Left renal pelvis (tissue), 4 donors: ENCODE measurements around the gene YAP1. TPM values are rescaled to one million over a fixed set of nuclear protein-coding genes. Genes with fewer than 3 reads are reported as not detected.

Experiments
- DNase-seq, 4 donors: peaks; one replicate each; pipeline ENCODE4 v3.0.0-alpha.2; 2013; ENCODE audit warnings: low read depth in 4 of 4, low spot score in 3 of 4
- polyA plus RNA-seq, 4 donors: library from polyadenylated mRNA; unstranded; fragments of 120-200 nt; gene quantifications; one replicate each; pipeline ENCODE4 v1.2.1, GENCODE V29; 2013; ENCODE audit not compliant: insufficient read length in 4 of 4

The YAP1 gene
- polyA plus RNA-seq, 4 donors: 160 to 207 (median 190) TPM

DNA sequence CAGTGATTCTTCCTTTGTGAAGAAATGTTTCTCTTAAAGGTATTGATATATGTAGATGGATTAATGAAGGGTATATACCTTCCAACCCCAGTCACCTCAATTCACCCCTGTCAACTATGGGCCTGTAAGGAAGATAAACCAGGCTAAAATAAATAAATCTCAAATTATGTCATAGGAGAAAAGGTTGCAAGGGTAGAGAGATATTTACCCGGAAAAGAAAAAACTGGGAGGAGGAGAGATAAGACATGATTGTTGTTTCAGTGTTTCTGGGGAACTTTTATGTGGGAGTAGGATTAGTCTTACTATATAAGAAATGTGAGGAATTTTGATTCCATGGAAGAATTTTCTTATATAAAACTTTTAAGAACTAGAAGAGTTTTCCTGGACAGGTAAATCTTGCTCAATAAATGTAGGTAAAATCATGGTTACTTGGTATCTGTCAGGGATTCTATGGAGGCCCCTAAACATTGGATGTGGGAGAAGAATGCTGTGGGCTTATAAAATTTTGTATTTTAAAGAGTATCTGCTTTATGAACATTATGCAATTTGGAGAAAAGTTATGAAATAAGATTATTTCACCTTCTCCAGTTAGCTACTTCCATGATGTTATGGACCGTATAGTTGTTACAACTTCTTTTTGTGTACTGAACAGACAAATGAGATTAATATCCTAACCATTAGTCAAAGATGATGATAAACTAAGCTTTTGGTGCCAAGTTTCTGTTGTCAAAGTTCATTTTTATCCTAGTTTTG is 6.4 kb downstream of the YAP1 start:
- no peak for DNase-seq

DNA sequence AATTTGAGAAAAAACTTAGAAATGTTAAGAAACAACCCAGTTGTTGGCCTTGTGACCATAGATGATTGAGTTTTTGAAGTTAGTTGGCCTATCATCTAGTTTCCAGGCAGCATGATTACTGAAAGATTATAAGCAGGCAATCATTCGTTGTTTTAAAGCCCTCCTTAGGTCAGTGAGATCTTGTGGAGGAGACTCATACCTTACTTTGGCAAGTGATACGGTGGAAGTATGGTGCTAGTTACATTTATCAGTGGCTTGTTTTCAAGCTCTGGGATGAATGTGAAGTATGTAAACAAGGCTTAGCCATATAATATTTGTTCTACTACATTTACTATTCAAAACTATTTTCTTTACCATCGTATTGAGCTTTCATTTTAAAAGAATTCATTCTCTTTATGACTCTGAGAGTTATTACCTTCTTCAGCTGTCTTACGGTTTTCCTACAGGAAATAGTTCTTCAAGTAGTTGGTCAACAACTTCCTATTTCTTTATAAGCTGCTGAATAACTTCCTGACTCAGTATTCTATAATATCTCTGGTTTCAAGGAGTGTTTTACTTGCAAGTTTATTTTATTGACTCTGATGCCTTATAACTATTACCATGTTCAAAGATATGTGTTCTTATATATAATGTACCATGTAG is 7.3 kb downstream of the YAP1 start:
- no peak for DNase-seq

DNA sequence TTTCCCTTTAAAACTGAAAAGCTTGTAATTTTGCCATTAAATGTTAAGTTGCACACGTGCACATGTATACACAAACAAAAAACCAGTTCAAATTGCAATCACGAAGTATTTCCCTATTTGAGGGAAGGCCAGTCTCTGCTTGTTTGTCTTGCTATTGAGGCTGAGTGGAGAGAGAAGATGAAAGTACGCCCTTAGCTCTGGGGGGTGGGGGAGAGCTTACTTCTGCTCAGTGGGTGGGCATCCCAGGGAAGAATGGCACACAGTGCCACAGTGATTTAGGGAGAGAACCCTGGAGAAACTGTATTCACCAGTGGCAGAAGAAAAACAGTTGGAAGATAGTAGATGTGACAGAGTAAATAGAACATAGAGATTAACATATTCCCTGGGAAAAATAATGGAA is 8.7 kb downstream of the YAP1 start:
- DNase-seq: no peak

DNA sequence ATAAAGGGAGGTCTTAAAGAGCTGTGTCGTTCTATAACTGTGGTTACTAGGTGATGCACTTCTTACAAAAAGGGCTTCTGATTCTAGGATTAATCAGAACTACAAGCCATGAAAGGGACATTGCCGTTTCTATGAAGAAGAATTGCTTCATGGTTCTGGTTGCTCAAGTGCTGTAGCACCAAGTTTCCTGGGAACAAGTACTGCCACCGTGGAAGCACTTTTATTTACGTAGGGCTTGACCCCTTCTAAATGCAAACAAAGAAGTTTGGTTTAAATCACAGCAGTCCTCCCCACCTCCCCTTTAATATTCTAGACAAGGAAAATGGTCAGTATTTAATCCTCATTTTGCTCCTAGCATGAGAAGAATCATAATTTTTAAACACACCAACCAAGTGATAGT is 9.8 kb downstream of the YAP1 start:
- DNase-seq: no peak

DNA sequence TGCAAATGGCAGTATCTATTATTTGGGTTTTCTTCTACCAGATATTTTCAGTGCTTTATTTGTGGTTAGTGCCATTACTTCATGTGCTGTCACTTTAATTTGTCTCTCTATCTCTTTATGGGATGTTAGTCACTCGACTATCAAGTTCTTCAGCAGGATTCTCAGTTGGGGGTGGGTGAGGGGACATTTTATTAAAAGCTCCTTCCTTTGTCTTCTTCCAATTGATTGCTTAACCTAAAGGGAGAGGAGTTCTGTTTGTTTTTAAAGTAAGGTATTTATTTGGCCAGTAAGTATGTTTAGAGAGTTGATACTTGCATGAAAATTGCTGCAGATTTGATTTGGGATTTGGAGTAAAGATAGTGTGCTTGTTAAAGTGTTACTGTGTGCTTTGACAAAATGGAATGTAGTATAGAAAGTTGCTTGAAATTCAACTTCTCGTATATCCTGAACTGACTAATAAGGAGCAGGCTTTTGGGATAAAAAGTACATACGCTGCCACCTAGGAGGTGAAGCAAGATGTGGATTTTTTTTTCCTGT is 10.3 kb downstream of the YAP1 start:
- no peak for DNase-seq

DNA sequence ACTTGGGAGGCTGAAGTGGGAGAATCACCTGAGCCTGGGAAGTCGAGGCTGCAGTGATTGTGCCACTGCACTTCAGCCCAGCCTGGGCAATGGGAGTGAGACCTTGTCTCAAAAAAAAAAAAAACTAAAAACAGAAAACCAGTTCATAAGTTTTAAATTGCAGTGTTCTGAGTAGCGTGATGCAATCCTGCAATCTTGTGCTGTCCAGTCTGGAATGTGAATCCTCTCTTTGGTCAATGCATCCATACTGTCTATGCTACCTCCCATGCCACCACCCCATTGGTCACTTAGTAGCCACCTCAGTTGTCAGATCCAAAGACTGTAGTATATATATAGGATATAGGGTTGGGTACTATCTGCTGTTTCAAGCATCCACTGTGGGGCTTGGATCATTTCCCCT is 11.1 kb downstream of the YAP1 start:
- no peak for DNase-seq

DNA sequence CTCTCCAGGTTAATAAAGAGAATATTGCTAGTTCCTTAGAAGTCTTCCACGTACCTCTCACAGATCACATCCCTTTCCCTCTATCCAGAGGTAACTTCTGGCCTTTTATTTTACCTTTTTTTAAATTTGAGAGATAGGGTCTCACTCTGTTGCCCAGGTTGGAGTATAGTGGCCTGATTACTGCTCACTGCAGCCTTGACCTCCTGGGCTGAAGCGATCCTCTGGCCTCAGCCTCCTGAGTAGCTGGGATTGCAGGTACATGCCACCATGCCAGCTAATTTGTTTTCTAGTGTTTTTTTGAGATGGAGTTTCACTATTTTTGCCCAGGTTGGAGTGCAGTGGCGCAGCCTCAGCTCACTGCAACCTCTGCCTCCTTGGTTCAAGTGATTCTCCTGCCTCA is 24.4 kb downstream of the YAP1 start:
- no peak for DNase-seq

DNA sequence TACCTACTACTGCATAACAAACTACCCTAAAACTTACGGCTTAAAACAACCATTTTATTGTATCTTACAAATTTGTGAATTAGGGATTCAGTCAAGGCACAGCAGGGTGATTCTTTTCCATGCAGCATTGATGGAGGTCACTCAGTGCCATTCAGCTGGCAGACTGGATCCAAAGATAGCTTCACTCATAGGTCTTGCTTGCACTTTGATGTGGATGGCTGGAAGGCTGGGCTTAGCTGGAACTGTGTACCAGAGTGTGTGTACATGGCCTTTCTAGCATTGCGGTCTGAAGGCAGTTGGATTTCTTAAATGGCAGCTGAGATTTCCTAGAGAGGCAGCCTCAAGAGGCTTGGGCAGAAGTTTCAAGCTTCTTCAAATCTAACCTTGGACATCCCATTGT is 25.0 kb downstream of the YAP1 start:
- no peak for DNase-seq

DNA sequence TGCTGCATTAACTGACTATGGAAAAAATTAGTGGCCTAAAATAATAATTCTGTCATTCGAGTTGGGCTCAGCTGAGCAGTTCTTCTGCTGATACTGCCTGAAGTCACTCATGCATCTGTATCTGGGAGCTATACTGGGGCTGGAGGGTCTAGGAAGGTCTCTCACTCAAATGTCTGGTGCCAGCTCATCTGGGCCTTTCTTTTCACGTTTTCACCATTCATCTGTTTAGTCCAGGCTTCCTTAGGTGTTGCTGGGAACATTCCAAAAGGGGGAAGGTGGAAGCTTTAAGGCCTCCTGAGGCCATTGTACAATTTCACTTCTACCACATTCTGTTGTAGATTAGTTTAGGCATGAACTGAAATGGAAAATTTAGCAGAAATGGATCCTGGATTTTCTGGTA is 28.0 kb downstream of the YAP1 start:
- no peak for DNase-seq

DNA sequence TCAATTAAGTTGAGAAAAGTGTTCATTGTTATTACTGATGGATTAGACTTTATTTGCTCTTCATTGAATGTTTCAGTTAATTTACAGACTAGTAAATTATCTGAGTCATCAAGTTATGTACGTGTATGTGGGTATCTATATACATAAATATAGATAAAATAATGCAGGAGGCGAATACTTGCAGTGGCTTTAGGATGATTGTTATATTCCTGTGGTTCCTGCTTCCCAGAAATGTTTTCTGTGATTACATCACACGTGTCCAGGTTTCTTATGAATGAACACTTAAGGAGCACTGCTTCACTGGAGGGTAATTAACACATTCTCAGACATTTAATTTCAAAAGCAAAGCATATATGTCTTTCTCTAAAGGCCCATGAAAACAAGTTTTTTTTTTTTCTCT is 28.4 kb downstream of the YAP1 start:
- DNase-seq: no peak

DNA sequence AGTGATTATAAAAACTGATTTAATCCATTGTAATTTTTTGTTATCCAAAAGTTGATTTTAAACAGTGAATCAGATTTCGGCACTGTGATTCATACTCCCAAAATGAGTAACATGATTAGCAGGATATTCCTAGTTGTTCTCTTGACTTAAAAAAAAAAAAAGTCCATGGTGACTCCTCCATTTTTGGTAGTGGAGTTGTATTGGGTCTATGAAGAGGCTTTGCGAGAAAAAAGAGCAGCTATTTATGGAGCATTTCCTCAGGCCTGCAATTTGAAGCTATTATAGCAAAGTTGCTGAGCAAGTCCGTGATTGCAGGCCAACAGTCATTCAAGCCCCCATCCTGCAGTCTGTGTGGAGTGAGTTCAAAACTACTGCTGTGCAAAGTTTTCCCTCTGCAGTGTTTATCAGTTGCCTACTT is 28.8 kb downstream of the YAP1 start:
- no peak for DNase-seq

DNA sequence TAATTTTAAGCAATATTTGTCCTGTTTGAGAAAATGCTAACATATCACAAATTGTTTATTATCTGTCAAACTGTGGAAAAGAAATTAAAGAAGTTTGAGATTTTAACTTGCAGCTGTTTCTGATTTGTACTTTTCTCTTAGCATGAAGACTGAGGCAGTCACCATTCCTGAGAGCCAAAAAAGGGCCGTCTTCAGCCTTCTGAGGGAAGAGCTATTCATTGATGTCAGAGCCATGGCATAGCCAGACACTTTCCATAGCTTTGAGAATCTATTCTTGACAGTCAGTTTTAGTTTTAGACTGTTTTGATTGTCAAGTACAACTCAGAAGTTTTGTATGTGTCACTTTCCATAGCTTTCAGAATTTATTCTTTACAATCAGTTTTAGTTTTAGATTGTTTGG is 32.1 kb downstream of the YAP1 start:
- DNase-seq: no peak

DNA sequence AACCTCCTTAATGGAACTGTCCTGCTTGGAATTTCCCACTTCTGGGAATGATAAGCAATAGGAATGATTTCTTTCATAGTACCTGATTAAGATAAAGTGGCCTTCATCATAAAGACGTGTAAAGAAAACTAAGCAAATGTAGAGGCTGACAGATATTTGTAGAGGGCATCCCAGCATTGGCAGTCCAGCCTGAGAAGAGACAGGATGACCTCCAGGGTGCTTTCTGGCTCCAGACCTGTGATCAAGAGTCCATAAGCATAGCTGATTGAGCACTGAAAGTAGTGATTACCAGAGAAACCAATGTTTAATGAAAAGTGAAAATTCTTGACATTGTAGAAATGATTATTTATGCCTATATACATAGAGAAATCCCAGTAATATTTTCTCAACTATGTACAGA is 33.6 kb downstream of the YAP1 start:
- no peak for DNase-seq

DNA sequence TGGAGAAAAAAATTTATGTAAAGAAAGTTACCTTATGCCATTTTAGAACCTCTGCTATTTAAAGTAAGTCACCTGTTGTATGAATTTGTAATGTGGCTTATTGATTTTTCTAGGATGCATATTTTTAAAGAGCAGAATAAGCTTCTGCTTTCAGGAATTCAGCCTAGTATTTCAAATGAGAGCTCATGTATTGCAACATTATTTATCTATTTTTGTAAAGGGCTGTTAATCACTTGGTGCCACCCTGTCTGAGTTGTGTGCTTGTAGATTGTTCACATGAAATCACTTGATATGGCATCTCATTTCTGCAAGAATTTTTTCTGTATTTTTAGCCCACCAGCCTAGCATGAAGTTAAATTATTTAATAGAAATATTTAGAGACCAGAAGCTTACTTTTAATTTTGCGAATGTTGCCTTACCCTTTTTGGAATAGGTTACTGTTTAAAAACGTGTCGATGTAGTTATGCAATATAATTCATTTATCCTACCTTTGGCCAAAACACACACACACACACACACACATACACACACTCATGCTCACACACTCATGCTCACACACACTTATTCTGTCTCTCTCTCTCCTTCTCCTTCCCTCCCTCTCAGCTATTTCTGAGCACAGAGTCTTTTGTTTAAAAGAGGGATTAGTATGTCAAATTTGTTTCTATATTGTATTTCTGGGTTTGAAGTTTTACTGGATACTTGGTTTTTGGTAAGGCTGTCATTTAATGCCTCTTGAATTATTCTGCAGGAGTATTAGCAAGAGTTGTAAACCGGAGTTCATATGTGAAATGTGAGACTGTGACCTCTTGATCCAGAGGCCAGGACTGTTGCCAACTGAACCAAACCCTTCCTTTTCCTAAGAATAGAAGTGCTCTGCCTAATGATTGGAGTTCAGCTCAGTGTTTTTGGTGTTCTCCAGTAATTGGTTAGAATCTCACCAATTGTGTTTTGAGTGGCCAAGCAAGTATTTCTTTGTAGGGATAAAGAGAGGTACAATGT is 34.4 kb downstream of the YAP1 start:
- DNase-seq: no peak

DNA sequence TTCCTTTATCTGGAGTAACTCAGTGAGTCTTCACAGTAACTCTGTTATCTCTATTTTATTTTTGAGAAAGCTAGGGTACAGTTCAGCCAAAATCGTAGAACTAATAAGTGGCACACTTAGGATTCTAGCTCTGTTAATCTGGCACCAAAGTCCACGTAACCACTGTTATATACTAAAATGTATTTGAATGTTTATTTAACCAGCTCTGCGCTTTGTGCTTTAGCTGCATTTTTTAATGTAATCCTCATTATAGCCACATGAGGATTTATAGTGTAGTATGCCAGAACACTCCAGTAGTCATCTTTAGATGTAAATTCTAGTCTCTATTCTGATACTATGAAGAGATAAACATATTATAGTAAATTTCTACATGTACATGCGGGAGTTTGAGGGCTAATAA is 36.8 kb downstream of the YAP1 start:
- DNase-seq: no peak

DNA sequence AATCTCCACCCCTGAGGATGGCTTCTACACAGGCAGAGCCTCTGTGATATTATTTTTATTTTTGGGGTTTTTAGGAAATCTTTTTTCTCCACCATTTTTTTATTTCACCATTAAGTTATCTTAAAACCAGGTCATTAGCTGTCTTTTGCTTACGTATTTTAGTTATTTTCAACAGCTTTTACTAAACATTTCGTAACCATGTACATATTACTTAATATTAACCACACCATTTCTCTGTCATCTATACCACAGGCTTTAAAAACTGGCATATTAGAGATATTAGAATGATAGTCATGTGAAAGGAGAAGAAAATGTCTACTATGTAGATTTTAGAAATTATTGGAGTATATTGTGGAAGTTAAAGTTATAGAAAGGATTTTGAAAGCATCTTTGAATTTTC is 37.4 kb downstream of the YAP1 start:
- DNase-seq: no peak

DNA sequence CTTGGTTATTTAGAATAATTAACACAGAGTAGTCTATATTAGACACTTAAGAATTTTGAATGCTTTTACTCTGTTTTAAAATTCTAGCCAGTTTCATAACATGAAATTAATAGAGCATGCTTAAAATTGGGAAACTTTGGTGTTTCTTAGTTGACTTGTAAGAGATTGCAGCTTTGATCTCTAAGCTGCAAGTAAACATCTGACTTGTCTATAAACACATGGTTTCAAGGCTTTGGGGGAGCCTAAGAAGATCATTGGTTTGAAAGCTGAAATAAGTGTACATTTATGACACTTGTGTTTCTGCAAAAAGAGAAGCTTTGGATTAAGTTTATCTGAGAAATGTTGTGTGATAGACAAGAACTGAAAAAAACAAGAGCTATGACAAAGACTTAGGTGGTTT is 37.8 kb downstream of the YAP1 start:
- DNase-seq: no peak

DNA sequence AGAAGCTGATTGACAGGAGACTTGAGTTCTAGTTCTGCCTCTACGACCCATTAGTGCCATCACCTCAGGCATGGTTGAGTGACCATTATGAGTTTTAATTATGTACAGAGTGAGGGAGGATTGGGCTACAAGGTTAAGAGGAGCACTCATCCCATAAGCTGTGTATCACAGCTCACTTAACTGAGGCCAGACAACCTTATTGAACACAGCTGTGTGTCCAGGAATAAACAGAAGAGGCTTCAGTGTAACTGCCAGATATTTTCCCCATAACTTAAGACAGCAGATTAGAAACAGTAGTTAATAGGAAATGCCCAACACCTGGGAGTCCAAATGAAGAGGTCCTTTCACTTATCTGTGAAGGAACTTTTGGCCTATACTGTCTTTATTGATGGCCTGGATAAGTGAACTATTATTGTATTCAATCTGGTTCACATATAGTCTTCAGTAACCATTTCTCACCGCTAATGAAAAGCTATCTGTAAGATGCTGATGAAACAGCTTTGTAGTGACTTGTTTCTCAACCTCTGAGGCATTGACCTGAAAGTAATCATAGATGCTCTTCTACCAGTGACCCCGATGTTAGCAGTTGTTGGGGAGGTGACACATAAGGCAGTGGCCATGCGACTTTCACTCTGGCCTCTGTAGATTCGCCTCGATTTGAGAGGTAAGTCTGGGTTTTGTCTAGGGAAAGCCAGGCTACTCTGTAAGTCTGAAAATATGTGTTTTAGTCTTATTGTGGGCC is 41.7 kb downstream of the YAP1 start:
- DNase-seq: no peak

DNA sequence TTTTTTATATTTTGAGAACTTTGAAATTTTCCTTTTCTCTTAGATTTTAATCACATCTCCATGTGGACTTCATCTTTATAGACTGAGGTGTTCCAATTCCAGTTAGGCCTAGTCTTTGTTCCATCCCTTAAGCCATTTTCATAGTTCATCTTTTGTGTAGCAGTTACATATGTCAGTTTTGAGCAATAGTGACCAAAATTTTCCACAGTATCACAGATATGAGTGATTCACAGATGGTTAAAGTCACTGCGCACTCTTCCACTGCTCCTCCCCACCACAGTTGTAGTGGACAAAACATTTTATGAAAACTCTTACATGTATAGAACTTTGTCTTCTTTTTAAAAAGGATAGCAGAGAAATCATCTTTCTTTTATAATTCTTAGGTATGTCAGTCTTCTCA is 42.8 kb downstream of the YAP1 start:
- DNase-seq: no peak

DNA sequence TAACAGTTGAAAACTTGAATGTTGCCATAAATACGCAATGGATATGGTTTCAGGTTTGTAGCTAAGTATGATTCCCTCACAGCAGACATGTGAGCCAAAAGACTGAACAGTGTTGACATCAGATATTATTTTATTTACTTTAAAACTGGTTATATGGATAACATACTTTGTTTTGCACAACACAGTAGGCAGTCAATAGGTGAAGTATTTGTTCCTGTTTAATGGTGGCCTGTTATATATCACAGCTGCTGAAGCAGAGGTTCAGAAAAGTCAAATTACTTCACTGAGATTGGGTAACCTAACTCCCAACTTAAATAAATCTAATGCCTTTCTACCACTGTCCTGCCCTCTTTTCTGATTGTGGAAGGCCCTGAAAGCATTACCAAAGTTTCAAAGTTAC is 44.6 kb downstream of the YAP1 start:
- DNase-seq: no peak
